HFFc6 (cell line): ENCODE measurements around the gene CNPY1. TPM values are rescaled to one million over a fixed set of nuclear protein-coding genes. Genes with fewer than 3 reads are reported as not detected.

Experiments
- DNase-seq: peaks from one replicate; pipeline ENCODE4 v3.0.0-alpha.2; 2018
- H3K27ac Mint-ChIP-seq: 2 replicates; pipeline ENCODE4 v1.8.0; 2020; ENCODE audit warnings: mild to moderate bottlenecking, mixed read lengths
- H3K27me3 Mint-ChIP-seq: 2 replicates; pipeline ENCODE4 v1.8.0; 2021; ENCODE audit warnings: mild to moderate bottlenecking, moderate library complexity, mixed read lengths; ENCODE audit not compliant: insufficient read depth
- H3K36me3 Mint-ChIP-seq: 2 replicates; pipeline ENCODE4 v1.8.0; 2021; ENCODE audit warnings: low read depth, mixed read lengths
- H3K4me1 Mint-ChIP-seq: 2 replicates; pipeline ENCODE4 v1.8.0; 2020; ENCODE audit warnings: low read depth, mixed read lengths
- H3K4me3 Mint-ChIP-seq: 2 replicates; pipeline ENCODE4 v1.8.0; 2020; ENCODE audit warnings: mild to moderate bottlenecking, moderate library complexity, mixed read lengths
- H3K9me3 Mint-ChIP-seq: 2 replicates; pipeline ENCODE4 v1.8.0; 2020; ENCODE audit warnings: mild to moderate bottlenecking, mixed read lengths
- CTCF ChIP-seq: fragments of 200-600 bp; sonication (generic); IDR thresholded peaks from 2 replicates; pipeline ENCODE4 v1.5.0; 2021; ENCODE audit warnings: antibody characterized with exemption, mild to moderate bottlenecking
- total RNA-seq, 6 experiments: library from RNA; stranded (reverse); fragmentation: NEBNext Ultra II Directional; extraction: Animal tissue kit (Norgen Biotek cat#: 25700); gene quantifications; 2 replicates in 1 of 6; 3 replicates in 5 of 6; pipeline ENCODE4 v1.2.3, GENCODE V29; 2021

The CNPY1 gene
- total RNA-seq, 6 experiments from 2014 or later, result not detected

- Mint-ChIP-seq H3K27ac (no peak overlapping the region), H3K4me3 (no peak overlapping the region), H3K36me3 (no peaks in the 10 kb centered on the region), H3K9me3 (no peaks in the 10 kb centered on the region), H3K4me1 (no peaks in the 10 kb centered on the region), H3K27me3 (peaks cover 68% of the 10 kb centered on the region)
- DNase-seq, result no peak
- no peak for TF ChIP-seq CTCF
These were observed 85.3 kb downstream of the CNPY1 start for GRCh38 chr7:155460926-155461613.

GRCh38 chr7:155459700-155460461, 86.5 kb downstream of the CNPY1 start:
- Mint-ChIP-seq H3K4me1 (no peaks in the 10 kb centered on the region), H3K4me3 (no peak overlapping the region), H3K27me3 (peaks cover 69% of the 10 kb centered on the region), H3K27ac (no peak overlapping the region), H3K36me3 (no peaks in the 10 kb centered on the region), H3K9me3 (no peaks in the 10 kb centered on the region)
- DNase-seq, result no peak
- no peak for TF ChIP-seq CTCF

GRCh38 chr7:155458878-155459699, 87.3 kb downstream of the CNPY1 start:
- TF ChIP-seq CTCF, result no peak
- Mint-ChIP-seq H3K27ac (no peak overlapping the region), H3K9me3 (no peaks in the 10 kb centered on the region), H3K4me3 (no peak overlapping the region), H3K27me3 (peaks cover 69% of the 10 kb centered on the region), H3K36me3 (no peaks in the 10 kb centered on the region), H3K4me1 (no peaks in the 10 kb centered on the region)
- no peak for DNase-seq

GRCh38 chr7:155458111-155458877, 88.1 kb downstream of the CNPY1 start, which contains the start of gene EN2:
EN2 (plus strand) TSS chr7:155458129; CDS start chr7:155458378, 249 bp downstream.
- no peaks in the 10 kb centered on the region for H3K36me3 Mint-ChIP-seq
- no peak within 1 kb of the TSS for H3K4me3 Mint-ChIP-seq
- H3K4me1 Mint-ChIP-seq, result no peaks in the 10 kb centered on the region
- no peak within 1 kb of the TSS for H3K27ac Mint-ChIP-seq
- DNase-seq, result no peak
- peaks cover 68% of the 10 kb centered on the region for H3K27me3 Mint-ChIP-seq
- no peaks in the 10 kb centered on the region for H3K9me3 Mint-ChIP-seq
- no peak for TF ChIP-seq CTCF

- no peaks in the 10 kb centered on the region for H3K9me3 Mint-ChIP-seq
- H3K4me1 Mint-ChIP-seq, result no peaks in the 10 kb centered on the region
- DNase-seq, result no peak
- H3K36me3 Mint-ChIP-seq, result no peaks in the 10 kb centered on the region
- H3K27me3 Mint-ChIP-seq, result peaks cover 71% of the 10 kb centered on the region
- TF ChIP-seq CTCF, result no peak
- no peak overlapping the region for H3K27ac Mint-ChIP-seq
- no peak overlapping the region for H3K4me3 Mint-ChIP-seq
These were observed 88.7 kb downstream of the CNPY1 start for GRCh38 chr7:155457544-155458110.
